HG03439 (cell line): ENCODE results near the gene BBS1.
"Not testable (repeated sequence)": the region's sequence is repeated elsewhere in the genome, so short reads cannot be mapped to it uniquely, and the experiment has no call there.

Experiments
- ATAC-seq: cut with Tn5 transposase; IDR thresholded peaks from one replicate; pipeline ENCODE4 v1.9.1; 2021; ENCODE audit warnings: mild to moderate bottlenecking, moderate library complexity; ENCODE audit not compliant: unreplicated experiment

The BBS1 gene

DNA sequence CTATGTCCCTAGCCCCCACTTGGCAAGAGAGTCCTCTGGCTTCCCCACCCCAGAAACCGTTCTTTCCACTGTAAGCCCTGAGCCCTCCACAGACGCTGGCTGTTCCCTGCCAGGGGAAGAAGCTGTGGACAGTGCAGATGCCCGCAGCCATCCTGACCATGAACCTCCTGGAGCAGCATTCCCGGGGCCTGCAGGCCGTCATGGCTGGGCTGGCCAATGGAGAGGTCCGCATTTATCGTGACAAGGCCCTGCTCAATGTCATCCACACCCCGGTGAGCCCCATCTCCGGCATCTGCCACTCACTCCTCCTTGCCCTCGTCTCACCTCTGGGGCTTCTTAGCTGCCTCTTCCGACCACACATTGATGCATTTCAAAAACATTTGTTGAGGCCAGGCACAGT is 13.2 kb downstream of the BBS1 start:
- ATAC-seq = no peak

GRCh38 chr11:66524304-66525040 is 14.0 kb downstream of the BBS1 start:
- no peak for ATAC-seq

DNA sequence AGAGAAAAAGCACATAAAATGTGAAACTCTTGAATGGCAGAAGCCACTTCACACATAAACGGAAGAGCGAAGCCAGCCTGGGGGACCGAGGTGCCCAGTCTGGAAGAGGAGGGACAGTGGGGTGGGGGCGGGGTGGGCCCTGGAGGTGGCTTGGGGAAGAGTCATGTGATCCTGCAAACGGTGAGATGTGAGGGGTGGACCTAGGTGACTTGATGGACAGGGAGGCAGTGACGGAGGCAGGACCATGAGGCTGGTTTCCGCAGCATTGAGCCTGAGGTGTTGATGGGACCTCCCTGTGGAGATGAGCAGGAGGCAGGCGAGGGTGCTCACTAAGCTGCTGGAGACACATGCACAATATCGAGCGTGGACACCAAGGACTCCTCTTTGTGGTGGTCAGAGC is 18.6 kb downstream of the BBS1 start:
- ATAC-seq = no peak

- no peak for ATAC-seq
These were observed 19.2 kb downstream of the BBS1 start for GRCh38 chr11:66529655-66530054.

DNA sequence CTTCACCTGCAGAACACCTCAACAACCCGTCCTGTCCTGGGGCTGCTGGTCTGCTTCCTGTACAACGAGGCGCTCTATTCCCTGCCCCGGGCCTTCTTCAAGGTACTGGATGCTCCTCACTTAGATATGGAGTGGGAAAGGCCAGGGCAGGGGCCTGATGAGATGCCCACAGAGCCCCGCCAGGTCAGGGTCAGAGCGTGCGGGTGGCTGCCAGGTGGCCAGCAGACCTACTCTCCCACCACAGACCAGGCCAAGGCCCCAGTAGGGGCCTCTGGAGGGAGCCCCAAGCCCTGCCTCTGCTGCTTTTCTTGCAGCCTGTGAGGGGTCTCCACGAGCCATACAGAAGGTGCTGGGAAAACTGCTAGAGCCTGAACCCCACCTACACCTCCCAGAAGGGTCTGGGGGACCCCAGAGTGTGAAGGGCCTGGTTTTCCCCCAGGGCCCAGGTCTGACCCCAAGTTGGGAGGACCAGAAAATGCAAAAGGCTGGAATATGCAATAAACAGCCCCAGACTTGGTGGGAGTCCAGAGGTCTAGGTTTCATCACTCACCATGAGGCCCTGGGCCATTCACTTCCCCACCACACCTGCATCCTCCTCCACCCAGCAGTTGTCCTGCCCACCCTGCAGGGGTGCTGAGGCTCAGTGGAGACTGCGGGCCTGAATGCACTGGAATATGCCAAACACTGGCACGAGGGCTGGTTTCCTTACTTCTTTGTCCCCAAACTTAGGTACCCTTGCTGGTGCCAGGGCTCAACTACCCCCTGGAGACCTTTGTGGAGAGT is 20.7 kb downstream of the BBS1 start:
- ATAC-seq = no peak

DNA sequence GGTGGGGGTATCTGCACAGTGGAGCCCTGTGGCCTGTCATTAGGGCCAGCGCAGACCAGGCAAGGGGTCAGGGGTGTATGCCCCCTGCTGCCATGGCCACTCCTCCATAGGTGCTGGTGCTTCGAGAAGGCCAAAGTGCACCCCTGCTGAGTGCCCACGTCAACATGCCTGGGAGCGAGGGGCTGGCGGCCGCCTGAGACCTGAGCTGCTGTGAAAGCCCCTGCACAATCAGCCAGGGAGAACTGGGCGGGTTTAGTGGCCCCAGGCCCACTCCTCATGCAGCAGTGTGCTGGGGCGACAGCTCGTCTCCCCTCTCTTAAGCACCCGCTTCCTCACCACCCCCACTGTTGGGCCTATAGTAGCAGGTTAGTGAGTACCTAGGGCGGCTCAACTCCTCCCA is 21.4 kb downstream of the BBS1 start:
- ATAC-seq = no peak

DNA sequence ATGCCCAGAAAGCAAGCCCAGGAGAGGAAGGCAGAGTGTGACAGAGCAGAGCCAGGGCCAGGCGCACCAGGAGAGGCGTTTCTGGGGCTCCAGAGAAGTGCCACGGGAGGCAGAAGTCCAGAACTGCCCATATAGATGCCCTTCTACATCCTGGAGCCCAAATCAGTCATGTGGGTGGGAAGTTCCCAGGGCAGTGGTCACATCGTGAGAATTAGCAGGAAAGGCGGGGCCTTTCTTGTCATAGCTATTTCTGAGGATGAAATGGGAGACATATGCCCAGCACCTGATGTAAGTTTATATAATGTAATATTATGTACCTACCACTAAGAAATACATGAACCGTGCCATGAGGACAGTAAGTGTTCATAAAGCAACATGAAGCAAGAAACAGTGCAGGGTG is 22.3 kb downstream of the BBS1 start:
- no peak for ATAC-seq

DNA sequence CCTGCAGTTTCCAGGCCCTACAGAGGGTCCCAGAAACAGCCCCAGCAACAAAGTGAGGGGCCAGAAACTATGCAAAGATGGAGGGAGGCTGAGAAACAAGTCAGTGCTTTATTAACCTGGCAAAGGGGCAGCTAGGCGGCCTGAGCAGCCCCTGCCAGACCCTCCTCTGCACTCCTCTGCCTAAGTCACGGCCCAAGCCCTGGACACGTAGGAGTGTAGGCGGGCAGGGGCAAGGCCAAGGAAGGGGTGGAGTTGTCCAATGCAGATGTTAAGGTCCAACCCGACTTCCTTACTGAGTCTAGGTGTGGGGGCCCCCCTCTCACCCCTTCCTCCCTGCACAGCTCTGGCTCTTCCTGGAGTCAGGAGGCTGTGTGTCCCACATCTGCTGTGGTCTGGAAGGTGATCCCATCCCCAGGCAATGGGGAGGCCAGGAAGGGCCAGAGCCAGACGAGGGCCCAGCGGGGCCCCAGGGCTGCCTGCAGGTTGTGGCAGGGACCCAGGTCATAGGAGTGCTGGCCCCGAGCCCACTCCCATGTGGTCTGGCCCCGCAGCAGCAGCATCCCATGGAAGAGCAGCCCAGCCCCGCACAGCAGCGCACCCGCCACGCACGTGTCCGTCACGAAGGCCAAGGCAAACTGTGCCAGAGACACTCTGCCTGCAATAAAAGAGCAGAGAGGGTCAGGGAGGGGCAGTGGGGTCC is 28.9 kb downstream of the BBS1 start:
- no peak for ATAC-seq

GRCh38 chr11:66539870-66540213 is 29.4 kb downstream of the BBS1 start:
- no peak for ATAC-seq

DNA sequence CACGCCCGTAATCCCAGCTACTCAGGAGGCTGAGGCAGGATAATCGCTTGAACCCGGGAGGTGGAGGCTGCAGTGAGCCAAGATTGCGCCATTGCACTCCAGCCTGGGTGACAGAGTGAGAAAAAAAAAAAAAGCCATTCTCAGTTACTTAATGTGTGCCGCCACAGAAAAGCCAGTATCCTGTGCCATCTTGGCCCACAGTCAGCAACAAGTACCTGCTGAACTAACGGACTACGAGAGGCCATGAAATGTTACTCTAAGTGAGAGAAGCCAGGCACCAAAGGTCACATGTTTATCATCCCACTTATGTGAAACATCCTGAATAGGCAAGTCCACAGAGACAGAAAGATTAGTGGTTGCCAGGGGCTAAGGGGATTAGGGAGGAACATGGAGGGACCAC is 30.2 kb downstream of the BBS1 start:
- not testable (repeated sequence) for ATAC-seq

GRCh38 chr11:66541892-66542291 is 31.5 kb downstream of the BBS1 start:
- ATAC-seq = no peak

DNA sequence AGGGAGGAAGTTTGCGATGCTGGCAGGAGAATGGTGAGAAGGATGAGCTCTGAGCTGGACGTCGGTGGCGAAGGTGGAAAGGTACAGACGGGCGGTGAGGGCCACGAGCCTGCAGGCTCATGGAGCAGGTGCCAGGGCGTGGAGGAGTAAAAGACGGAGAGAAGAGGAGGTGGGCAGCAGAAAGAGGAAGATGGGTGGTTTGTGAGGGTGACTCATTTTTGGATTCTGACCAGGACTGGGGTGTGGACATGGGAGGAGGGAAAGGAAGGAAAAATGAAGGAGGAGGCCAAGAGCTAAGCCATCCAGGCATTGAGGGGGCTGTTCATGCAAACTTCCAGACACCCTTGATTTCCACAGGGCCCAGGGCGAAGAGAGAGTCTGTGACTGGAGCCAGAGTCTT is 31.9 kb downstream of the BBS1 start:
- no peak for ATAC-seq

GRCh38 chr11:66543263-66544107 is 33.0 kb downstream of the BBS1 start:
- no peak for ATAC-seq

DNA sequence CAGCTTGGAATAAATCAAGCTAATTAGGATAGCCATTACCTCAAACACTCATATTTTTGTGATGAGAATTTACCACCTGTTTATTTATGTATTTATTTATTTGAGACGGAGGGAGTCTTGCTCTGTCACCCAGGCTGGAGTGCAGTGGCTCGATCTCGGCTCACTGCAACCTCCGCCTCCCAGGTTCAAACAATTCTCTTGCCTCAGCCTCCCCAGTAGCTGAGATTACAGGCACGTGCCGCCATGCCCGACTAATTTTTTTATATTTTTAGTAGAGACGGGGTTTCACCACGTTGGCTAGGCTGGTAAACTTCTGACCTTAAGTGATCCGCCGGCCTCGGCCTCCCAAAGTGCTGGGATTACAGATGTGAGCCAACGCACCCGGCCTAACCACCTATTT is 34.5 kb downstream of the BBS1 start:
- not testable (repeated sequence) for ATAC-seq

DNA sequence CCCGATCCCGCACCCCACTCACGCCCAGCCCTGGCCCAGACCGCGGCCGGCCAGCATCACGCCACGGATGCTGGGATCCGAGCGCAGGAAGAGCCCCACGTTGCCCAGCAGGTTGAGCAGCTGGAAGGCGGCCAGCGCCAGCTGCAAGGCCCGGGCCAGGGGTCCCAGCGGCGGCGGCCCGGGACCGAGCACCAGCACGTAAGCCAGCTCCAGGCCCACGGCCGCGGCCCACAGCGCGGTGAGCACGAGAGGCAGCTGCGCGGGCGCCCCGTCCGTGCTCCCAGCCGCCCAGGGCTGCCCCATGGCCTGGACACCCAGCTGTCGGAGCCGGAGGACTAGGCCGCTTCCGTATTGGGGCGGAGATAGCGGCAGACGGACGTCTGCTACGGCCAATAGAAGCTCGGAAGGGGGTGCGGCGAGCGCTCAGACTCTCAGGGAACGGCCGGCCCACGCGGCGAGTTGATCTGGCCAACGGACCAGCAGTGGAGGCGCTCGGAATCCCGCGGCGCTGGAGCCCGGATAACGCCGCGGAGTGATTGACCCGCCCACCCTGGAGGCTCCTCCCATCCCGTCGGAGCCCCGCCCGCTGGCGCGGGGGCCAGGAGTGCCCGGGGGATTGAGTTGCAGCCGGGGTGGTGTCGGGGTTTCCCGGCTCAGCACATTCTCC is 35.4 kb downstream of the BBS1 start, which contains the start of gene ZDHHC24:
Gene ZDHHC24, minus strand, starts transcription at position 348 of the 667 bp plus-strand sequence. Its CDS starts 45 bp downstream, at position 303.
- ATAC-seq = peak; percentile 79

DNA sequence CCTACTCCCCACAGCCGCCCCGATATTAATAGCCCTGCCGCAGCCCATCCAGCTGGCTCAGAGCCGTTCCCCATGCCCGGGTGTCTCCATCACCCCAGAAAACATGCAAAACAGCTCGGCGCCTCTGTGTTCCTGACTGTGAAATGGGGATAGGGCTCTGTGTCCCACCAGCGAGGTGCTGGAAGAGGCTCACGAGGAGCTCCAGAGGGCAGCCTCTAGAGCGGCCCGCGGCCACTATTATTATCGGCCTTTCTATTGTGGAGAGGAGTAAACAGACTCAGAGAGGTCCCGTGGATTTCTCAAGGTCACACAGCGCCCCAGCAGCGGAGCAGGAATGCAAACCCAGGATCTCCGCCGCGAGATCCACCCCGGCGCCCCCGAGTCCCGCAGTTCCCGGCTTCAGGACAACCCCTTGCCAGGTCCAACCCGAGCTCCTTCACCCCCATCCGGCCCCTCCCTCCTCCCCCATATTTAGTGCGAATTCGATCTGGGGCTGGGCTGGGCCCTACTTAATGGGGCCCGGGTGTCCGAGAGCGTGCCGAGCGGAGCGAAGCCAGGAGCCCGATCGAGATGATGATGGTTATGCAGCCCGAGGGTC is 36.0 kb downstream of the BBS1 start, which contains the start of gene ACTN3:
Gene ACTN3, plus strand, starts transcription at position 536 of the 598 bp plus-strand sequence. Its CDS starts 35 bp downstream, at position 571.
- no peak for ATAC-seq

DNA sequence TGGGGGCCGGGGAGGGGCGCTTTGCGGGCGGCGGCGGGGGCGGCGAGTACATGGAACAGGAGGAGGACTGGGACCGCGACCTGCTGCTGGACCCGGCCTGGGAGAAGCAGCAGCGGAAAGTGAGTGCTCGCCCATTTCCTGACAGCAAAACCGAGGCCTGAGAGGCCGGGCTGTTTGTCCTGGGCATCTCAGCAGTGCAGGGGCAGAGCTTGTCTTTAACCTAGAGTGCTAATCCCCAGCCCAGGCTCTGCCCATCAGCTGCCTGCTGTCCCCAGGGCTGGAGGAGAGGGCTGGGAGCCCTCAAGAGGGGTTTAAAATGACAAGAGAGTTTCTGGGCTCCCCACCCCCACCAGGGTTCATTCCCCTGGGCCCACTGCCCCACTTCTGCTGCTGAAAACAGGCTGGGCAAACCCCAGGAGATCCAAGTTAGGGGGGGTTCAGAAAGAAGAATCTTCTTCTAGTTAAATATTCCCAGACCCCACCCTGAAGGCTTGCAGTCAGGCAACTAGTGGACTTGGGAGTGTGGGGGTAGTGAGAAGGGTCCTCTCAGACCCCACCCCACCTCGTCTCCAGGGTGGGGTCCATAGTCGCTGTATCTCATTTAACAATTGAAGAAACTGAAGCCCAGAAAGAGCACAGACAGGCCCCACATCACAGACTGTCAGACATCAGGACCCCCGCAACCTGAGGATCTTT is 36.7 kb downstream of the BBS1 start:
- no peak for ATAC-seq

DNA sequence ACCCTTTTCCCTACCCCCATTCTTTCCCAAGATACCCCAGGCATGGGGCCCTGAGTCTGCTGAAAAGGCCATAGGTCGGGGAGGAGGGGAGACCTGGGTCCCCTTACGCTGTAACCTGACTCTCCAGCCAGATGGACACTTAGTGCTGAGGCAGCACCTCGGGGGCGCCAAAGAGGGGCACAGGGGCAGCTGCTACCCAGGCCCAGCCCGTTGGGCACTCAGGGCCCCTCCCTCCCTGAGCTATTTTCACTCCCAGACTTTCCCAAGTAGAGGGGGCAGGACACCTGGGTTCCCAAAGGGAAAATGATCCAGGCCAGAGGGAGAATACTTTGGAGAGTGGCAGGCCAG is 37.2 kb downstream of the BBS1 start:
- no peak for ATAC-seq

- ATAC-seq = no peak
These were observed 37.6 kb downstream of the BBS1 start for GRCh38 chr11:66548041-66548440.
